ENCODE data around the gene NHLRC4. TPM values are rescaled to one million over a fixed set of nuclear protein-coding genes. Genes with fewer than 3 reads are reported as not detected.

The NHLRC4 gene
- total and polyA plus RNA-seq, 2 of the 8 experiments (the other 6 are each of a cell fraction or from before 2014, with no cell fraction given) = 0.60 to 0.76 TPM

DNA sequence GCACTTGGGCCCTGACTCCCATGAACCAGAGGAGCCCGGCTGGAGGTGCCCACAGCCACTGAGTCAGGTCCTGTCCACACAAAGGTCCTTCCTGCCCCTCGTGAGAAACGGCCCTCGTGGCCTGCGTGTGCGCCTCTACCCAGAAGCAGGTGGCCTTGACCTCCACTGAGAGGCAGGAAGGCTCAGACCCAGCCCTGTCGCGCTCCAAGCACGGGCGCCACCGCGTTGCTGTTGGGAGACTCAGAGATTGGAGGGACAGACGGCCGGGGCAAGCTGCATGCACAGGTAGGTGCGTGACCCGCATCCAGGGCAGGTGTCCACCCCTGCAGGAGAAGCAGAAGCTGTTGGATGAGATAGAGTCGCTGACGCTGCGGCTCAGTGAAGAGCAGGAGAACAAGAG is 47.4 kb upstream of the NHLRC4 start (continued):
- TF ChIP-seq CHD1 (IDR thresholded peaks at IDR 0.05; ENCODE audit: low read depth, low read length) = no peak
- TF ChIP-seq FOSL1 (IDR thresholded peaks at IDR 0.05; ENCODE audit: insufficient read depth, low read depth, low read length) = no peak
- TF ChIP-seq ASH2L (IDR thresholded peaks at IDR 0.05; ENCODE audit: low read length) = no peak
- no peak for TF ChIP-seq KDM5A (IDR thresholded peaks at IDR 0.05; ENCODE audit: low read length)
- no peak for TF ChIP-seq ATF2 (IDR thresholded peaks at IDR 0.05; ENCODE audit: low read length)
- TF ChIP-seq TAF1 (IDR thresholded peaks at IDR 0.05; ENCODE audit: low read depth, low read length) = no peak
- TF ChIP-seq SRF (IDR thresholded peaks at IDR 0.05; ENCODE audit: low read depth, low read length) = no peak
- TF ChIP-seq CBX8 (IDR thresholded peaks at IDR 0.05; ENCODE audit: borderline replicate concordance, low read depth, low read length) = no peak

Measured in H1 (cell line).